HCT116 (cell line): Measurements from ENCODE around the gene ZFAND6. TPM values are rescaled to one million over a fixed set of nuclear protein-coding genes. Genes with fewer than 3 reads are reported as not detected.
A peak's percentile ranks its signal among the peaks of the same experiment; 100 is the strongest.

Experiments
- ATAC-seq: fragments of 200-7000 bp; cut with Tn5 transposase; 2 replicates; pipeline ENCODE4 v1.9.1; 2020; ENCODE audit warnings: mild to moderate bottlenecking, moderate library complexity
- BruUV-seq: library from RNA; stranded (reverse); fragments of 400-500 nt; replicated peaks from 2 replicates; lab custom pipeline; 2021; lab: Mats Ljungman, UMichigan
- CTCF ChIA-PET: fragments of 300-600 bp; sonication (Branson Sonifier 250); formaldehyde crosslinking; loops from one replicate; lab custom pipeline; 2021; ENCODE audit warnings: antibody characterized with exemption; lab: Charles Lee
- POLR2A ChIA-PET: fragments of 300-600, 350-600 bp; sonication (Branson Sonifier 250); formaldehyde crosslinking; loops from one replicate; lab custom pipeline; 2021; ENCODE audit warnings: antibody characterized with exemption; lab: Charles Lee
- RAD21 ChIA-PET, 2 experiments: fragments of 300-600 bp; sonication (Branson Sonifier 250); formaldehyde crosslinking; loops; one replicate each; lab custom pipeline; 2023; ENCODE audit warnings: low total read pairs in 2 of 2; ENCODE audit not compliant: uncharacterized antibody in 2 of 2, unreplicated experiment in 2 of 2, low non-redundant PET in 1 of 2; lab: Charles Lee
- DNase-seq: peaks from one replicate; pipeline ENCODE4 v3.0.0-alpha.2; 2010; ENCODE audit warnings: low read depth, low spot score
- H2AFZ ChIP-seq: fragments of 200-600 bp; shearing (Covaris generic), sonication (generic); 2 replicates; pipeline ENCODE4 v1.6.1; 2017; ENCODE audit warnings: low read depth, mixed run types, mixed read lengths, antibody characterized with exemption, low read length; ENCODE audit not compliant: poor library complexity, severe bottlenecking
- H3K27ac ChIP-seq: 2 replicates; pipeline ENCODE4 v1.5.1; 2012; ENCODE audit warnings: low read depth, low read length
- H3K27me3 ChIP-seq: fragments of 200-600 bp; sonication (generic); 2 replicates; pipeline ENCODE4 v1.6.1; 2016; ENCODE audit warnings: mixed run types, low read length, mixed read lengths; ENCODE audit not compliant: insufficient read depth
- H3K36me3 ChIP-seq, 2 experiments: fragments of 200-500 bp in 1 of 2; fragments of 200-600 bp in 1 of 2; sonication (Bioruptor generic) in 1 of 2; sonication (generic) in 1 of 2; 2 replicates each; pipeline versions ENCODE4 v1.5.1 to v1.6.1; 2014 to 2016; ENCODE audit warnings: low read length in 2 of 2, inconsistent platforms in 1 of 2, mixed read lengths in 1 of 2, mixed run types in 1 of 2; ENCODE audit not compliant: insufficient read depth in 2 of 2, control insufficient read depth in 1 of 2
- H3K4me1 ChIP-seq, 2 experiments: fragments of 200-600 bp in 1 of 2; sonication (generic) in 1 of 2; 2 replicates each; pipeline versions ENCODE4 v1.5.1 to v1.6.1; 2012 to 2017; ENCODE audit warnings: low read length in 2 of 2, inconsistent platforms in 1 of 2, mild to moderate bottlenecking in 1 of 2, mixed read lengths in 1 of 2, mixed run types in 1 of 2, moderate library complexity in 1 of 2; ENCODE audit not compliant: insufficient read depth in 2 of 2, control insufficient read depth in 1 of 2
- H3K4me2 ChIP-seq: fragments of 200-600 bp; sonication (generic); 2 replicates; pipeline ENCODE4 v1.6.1; 2017; ENCODE audit warnings: mixed run types, low read length, mixed read lengths
- H3K4me3 ChIP-seq, 2 experiments: fragments of 200-600 bp in 1 of 2; sonication (generic) in 1 of 2; replicated peaks in 1 of 2; 2 replicates each; pipeline ENCODE4 v1.5.1; 2011 to 2016; ENCODE audit warnings: low read length in 2 of 2, control low read depth in 1 of 2, low read depth in 1 of 2, mild to moderate bottlenecking in 1 of 2, mixed read lengths in 1 of 2, mixed run types in 1 of 2
- H3K79me2 ChIP-seq: fragments of 200-600 bp; sonication (generic); 2 replicates; pipeline ENCODE4 v1.6.1; 2017; ENCODE audit warnings: mild to moderate bottlenecking, mixed run types, low read length, moderate library complexity, mixed read lengths; ENCODE audit not compliant: insufficient read depth
- H3K9ac ChIP-seq: fragments of 200-600 bp; sonication (generic); 2 replicates; pipeline ENCODE4 v1.6.1; 2016; ENCODE audit warnings: low read length, mixed read lengths
- H3K9me2 ChIP-seq: fragments of 200-600 bp; sonication (generic), shearing (Covaris generic); 2 replicates; pipeline ENCODE4 v1.6.1; 2017; ENCODE audit warnings: mixed run types, mild to moderate bottlenecking, moderate library complexity; ENCODE audit not compliant: insufficient read depth
- H3K9me3 ChIP-seq, 2 experiments: fragments of 200-500 bp in 1 of 2; fragments of 200-600 bp in 1 of 2; sonication (Bioruptor generic) in 1 of 2; sonication (generic) in 1 of 2; 2 replicates each; pipeline ENCODE4 v1.6.1; 2014 to 2017; ENCODE audit warnings: low read length in 2 of 2, mixed read lengths in 2 of 2, inconsistent platforms in 1 of 2, low read depth in 1 of 2, mild to moderate bottlenecking in 1 of 2, mixed run types in 1 of 2, moderate library complexity in 1 of 2; ENCODE audit not compliant: control insufficient read depth in 1 of 2, insufficient read depth in 1 of 2
- H4K20me1 ChIP-seq: fragments of 200-600 bp; sonication (generic), shearing (Covaris generic); 2 replicates; pipeline ENCODE4 v1.6.1; 2017; ENCODE audit warnings: mixed run types, mild to moderate bottlenecking, moderate library complexity; ENCODE audit not compliant: insufficient read depth
- EGR1 ChIP-seq: IDR thresholded peaks from 2 replicates; pipeline ENCODE4 v1.6.1; 2012; ENCODE audit warnings: low read depth
- ELF1 ChIP-seq: IDR thresholded peaks from 2 replicates; pipeline ENCODE4 v1.6.1; 2012; ENCODE audit warnings: low read depth, borderline replicate concordance
- EZH2 ChIP-seq: fragments of 200-600 bp; sonication (generic); IDR thresholded peaks from 2 replicates; pipeline ENCODE4 v1.6.1; 2017; ENCODE audit warnings: antibody characterized with exemption, mixed run types
- EZH2phosphoT487 ChIP-seq: fragments of 200-600 bp; IDR thresholded peaks from 2 replicates; pipeline ENCODE4 v1.6.1; 2018; ENCODE audit warnings: antibody characterized with exemption, borderline replicate concordance
- FOSL1 ChIP-seq: IDR thresholded peaks from 2 replicates; pipeline ENCODE4 v1.6.1; 2012; ENCODE audit warnings: low read depth
- JUND ChIP-seq: IDR thresholded peaks from 2 replicates; pipeline ENCODE4 v1.6.1; 2012
- POLR2AphosphoS5 ChIP-seq: IDR thresholded peaks from 2 replicates; pipeline ENCODE4 v1.6.1; 2011; ENCODE audit warnings: mild to moderate bottlenecking, low read depth, low read length, moderate library complexity
- RAD21 ChIP-seq: IDR thresholded peaks from 2 replicates; pipeline ENCODE4 v1.6.1; 2012; ENCODE audit warnings: low read depth, mild to moderate bottlenecking
- SIN3A ChIP-seq: IDR thresholded peaks from 2 replicates; pipeline ENCODE4 v1.6.1; 2012; ENCODE audit warnings: low read depth
- SP1 ChIP-seq: IDR thresholded peaks from 2 replicates; pipeline ENCODE4 v1.6.1; 2012; ENCODE audit warnings: low read depth
- TCF7L2 ChIP-seq: IDR thresholded peaks from 2 replicates; pipeline ENCODE4 v1.7.0; 2011; ENCODE audit warnings: borderline replicate concordance, inconsistent platforms; ENCODE audit not compliant: insufficient read depth, insufficient read length; ENCODE audit errors: extremely low read depth
- ZNF274 ChIP-seq: fragments of 200-500 bp; sonication (Bioruptor generic); IDR thresholded peaks from 2 replicates; pipeline ENCODE4 v1.6.1; 2014; ENCODE audit warnings: mild to moderate bottlenecking, low read depth, low read length, inconsistent platforms
- intact Hi-C: fragments of 100-400 bp; cut with micrococcal nuclease; formaldehyde crosslinking; loops from 2 replicates; pipeline ENCODE4 v1.10.0; 2022
- total RNA-seq: library from RNA; stranded (reverse); gene quantifications from one replicate; pipeline ENCODE4 v1.2.1, GENCODE V29; 2021; ENCODE audit not compliant: unreplicated experiment
- TF ChIP-seq, protein P1 (sequence below), 3 experiments: fragments of 200-600 bp in 1 of 3; sonication (generic) in 1 of 3; IDR thresholded peaks in 2 of 3; conservative IDR thresholded peaks in 1 of 3; 2 replicates each; pipeline ENCODE4 v1.5.1; 2012 to 2017; ENCODE audit warnings: low read depth in 2 of 3, low read length in 2 of 3, antibody characterized with exemption in 1 of 3, borderline replicate concordance in 1 of 3, control low read depth in 1 of 3, mild to moderate bottlenecking in 1 of 3, mixed read lengths in 1 of 3, mixed run types in 1 of 3, moderate library complexity in 1 of 3; ENCODE audit not compliant: insufficient read depth in 1 of 3

The ZFAND6 gene
- total RNA-seq, 1 experiment from 2014 or later: 51.3 TPM

- Histone ChIP-seq H3K9me2 (no peaks in the 10 kb centered on the region), H3K79me2 (peaks cover 50% of the 10 kb centered on the region), H4K20me1 (no peaks in the 10 kb centered on the region; the same call in 1 of the 2 replicates), H3K27ac (no peak overlapping the region), H3K4me1 (peaks cover 10% of the 10 kb centered on the region in 2 experiments), H3K4me2 (no peak overlapping the region), H3K9me3 (no peaks in the 10 kb centered on the region), H2AFZ (no peak overlapping the region), H3K4me3 (no peak overlapping the region), H3K9ac (no peak overlapping the region), H3K27me3 (no peaks in the 10 kb centered on the region), H3K36me3 (no peaks in the 10 kb centered on the region)
- DNase-seq: no peak
- BruUV-seq: no TSS peak
- CTCF ChIA-PET: no interaction called here
- RAD21 ChIA-PET: no interaction called here
- intact Hi-C loops: no loop called here
- POLR2A ChIA-PET: no interaction called here
- no peak for TF ChIP-seq TCF7L2
- no peak for TF ChIP-seq POLR2AphosphoS5
- no peak for TF ChIP-seq EZH2phosphoT487
- no peak for TF ChIP-seq FOSL1
- TF ChIP-seq SP1: no peak
- TF ChIP-seq SIN3A: no peak
- no peak for TF ChIP-seq JUND
- TF ChIP-seq EZH2: no peak
- no peak for TF ChIP-seq ZNF274
- TF ChIP-seq ELF1: no peak
- no peak for ATAC-seq
Observed at GRCh38 chr15:80090041-80090440, 30.6 kb downstream of the ZFAND6 start.

DNA sequence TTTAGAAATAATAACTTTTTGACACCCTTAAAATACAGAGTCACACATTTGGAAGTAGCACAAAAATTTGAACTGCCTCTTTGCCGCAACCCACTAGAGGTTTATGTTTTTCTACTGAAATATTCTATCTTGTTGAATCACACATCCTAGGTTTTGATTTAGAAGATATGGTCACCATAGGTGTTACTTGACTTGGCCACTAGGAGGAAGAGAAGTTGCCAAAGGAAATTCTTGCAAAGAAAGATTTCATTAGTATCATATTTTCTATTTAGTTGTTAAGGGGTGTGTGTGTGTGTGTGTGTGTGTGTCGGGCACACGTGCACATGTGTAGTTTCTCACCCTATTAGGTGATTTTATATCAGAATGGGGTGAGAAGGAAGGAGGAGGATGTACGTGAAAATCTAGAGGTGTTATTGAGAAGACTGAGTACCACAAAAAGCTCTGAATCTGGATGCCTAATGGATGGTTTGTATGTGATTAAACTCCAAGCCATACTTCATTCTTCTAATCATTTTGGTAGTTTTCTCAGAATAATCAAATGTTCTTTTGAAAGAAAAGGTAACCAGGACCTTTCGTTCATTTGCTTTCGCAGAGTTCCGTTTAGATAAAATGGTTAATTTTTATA lies 31.5 kb downstream of the ZFAND6 start:
- no peaks in the 10 kb centered on the region for H3K9me2 ChIP-seq
- POLR2A ChIA-PET: no interaction called here
- peak; percentile 55; the same call in 1 of the 2 replicates for ATAC-seq
- CTCF ChIA-PET: interaction anchor here (0.8 kb wide), 1 partner anchor 10 kb away, joined by 3 read pairs; no protein-coding TSS in a partner anchor
- H3K9me3 ChIP-seq: no peaks in the 10 kb centered on the region
- peaks cover 10% of the 10 kb centered on the region in 2 experiments for H3K4me1 ChIP-seq
- no peaks in the 10 kb centered on the region for H3K27me3 ChIP-seq
- no peaks in the 10 kb centered on the region; the same call in 1 of the 2 replicates for H4K20me1 ChIP-seq
- no peak overlapping the region for H3K9ac ChIP-seq
- H2AFZ ChIP-seq: no peak overlapping the region
- no peak overlapping the region for H3K4me3 ChIP-seq
- no peaks in the 10 kb centered on the region for H3K36me3 ChIP-seq
- RAD21 ChIA-PET: no interaction called here
- H3K27ac ChIP-seq: no peak overlapping the region
- intact Hi-C loops: no loop called here
- TF ChIP-seq, protein P1, sequence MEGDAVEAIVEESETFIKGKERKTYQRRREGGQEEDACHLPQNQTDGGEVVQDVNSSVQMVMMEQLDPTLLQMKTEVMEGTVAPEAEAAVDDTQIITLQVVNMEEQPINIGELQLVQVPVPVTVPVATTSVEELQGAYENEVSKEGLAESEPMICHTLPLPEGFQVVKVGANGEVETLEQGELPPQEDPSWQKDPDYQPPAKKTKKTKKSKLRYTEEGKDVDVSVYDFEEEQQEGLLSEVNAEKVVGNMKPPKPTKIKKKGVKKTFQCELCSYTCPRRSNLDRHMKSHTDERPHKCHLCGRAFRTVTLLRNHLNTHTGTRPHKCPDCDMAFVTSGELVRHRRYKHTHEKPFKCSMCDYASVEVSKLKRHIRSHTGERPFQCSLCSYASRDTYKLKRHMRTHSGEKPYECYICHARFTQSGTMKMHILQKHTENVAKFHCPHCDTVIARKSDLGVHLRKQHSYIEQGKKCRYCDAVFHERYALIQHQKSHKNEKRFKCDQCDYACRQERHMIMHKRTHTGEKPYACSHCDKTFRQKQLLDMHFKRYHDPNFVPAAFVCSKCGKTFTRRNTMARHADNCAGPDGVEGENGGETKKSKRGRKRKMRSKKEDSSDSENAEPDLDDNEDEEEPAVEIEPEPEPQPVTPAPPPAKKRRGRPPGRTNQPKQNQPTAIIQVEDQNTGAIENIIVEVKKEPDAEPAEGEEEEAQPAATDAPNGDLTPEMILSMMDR (IDR thresholded peaks at IDR 0.05 in 2 of 3, conservative IDR thresholded peaks at IDR 0.05 in 1 of 3; ENCODE audit: borderline replicate concordance in 1 of 3, insufficient read depth in 1 of 3, low read depth in 2 of 3, low read length in 2 of 3): peak in 2 of 3 experiments; percentile 45 to 51; a peak in 4 of 6 replicates
- TF ChIP-seq SP1: no peak
- no peak for TF ChIP-seq EGR1
- TF ChIP-seq RAD21: 0 out of 2 replicates have a peak, but pooled peaks have one; percentile 3
- TF ChIP-seq, all 23 proteins: peak for 2
- H3K4me2 ChIP-seq: no peak overlapping the region
- no peak for DNase-seq
- peaks cover 52% of the 10 kb centered on the region for H3K79me2 ChIP-seq
- no TSS peak for BruUV-seq
